ENCODE measurements around the gene ESRRG.

The ESRRG gene

GRCh38 chr1:216626394-216627067 lies 96.7 kb downstream of the ESRRG start:
- no peak for DNase-seq

GRCh38 chr1:216621536-216621935 lies 101.7 kb downstream of the ESRRG start:
- DNase-seq, result no peak

- no peak for DNase-seq
These were observed 106.0 kb downstream of the ESRRG start for GRCh38 chr1:216617081-216617875.

GRCh38 chr1:216616425-216616824 lies 106.8 kb downstream of the ESRRG start:
- DNase-seq, result no peak

GRCh38 chr1:216614011-216614934 lies 109.0 kb downstream of the ESRRG start:
- DNase-seq, result no peak

- no peak for DNase-seq
These were observed 110.9 kb downstream of the ESRRG start for GRCh38 chr1:216612291-216612690.

GRCh38 chr1:216607067-216607697 lies 116.0 kb downstream of the ESRRG start:
- no peak for DNase-seq

GRCh38 chr1:216606047-216606637 lies 117.1 kb downstream of the ESRRG start:
- no peak for DNase-seq

GRCh38 chr1:216604771-216605170 lies 118.5 kb downstream of the ESRRG start:
- DNase-seq, result no peak

GRCh38 chr1:216600730-216601609 lies 122.3 kb downstream of the ESRRG start:
- peak; percentile 2 for DNase-seq

- no peak for DNase-seq
These were observed 123.4 kb downstream of the ESRRG start for GRCh38 chr1:216599851-216600250.

GRCh38 chr1:216598448-216598847 lies 124.8 kb downstream of the ESRRG start:
- no peak for DNase-seq

- no peak for DNase-seq
These were observed 126.9 kb downstream of the ESRRG start for GRCh38 chr1:216596281-216596862.

GRCh38 chr1:216587715-216588114 lies 135.5 kb downstream of the ESRRG start:
- DNase-seq, result no peak

GRCh38 chr1:216582151-216582550 lies 141.1 kb downstream of the ESRRG start:
- DNase-seq, result no peak

- DNase-seq, result no peak
These were observed 142.6 kb downstream of the ESRRG start for GRCh38 chr1:216580538-216581057.

- DNase-seq, result no peak
These were observed 146.8 kb downstream of the ESRRG start for GRCh38 chr1:216576234-216576937.

GRCh38 chr1:216566641-216567205 lies 156.5 kb downstream of the ESRRG start:
- no peak for DNase-seq

- no peak for DNase-seq
These were observed 160.1 kb downstream of the ESRRG start for GRCh38 chr1:216563087-216563486.

GRCh38 chr1:216562383-216562782 lies 160.8 kb downstream of the ESRRG start:
- no peak for DNase-seq

All from activated CD4-positive, alpha-beta T cell treated with anti-CD3 and anti-CD28 coated beads for 48 hours (primary cell).